SK-N-MC (cell line): ENCODE results near the gene ZSWIM8.

ENCODE experiments used
- EZH2 ChIP-seq: fragments of 200-600 bp; sonication (generic); IDR thresholded peaks from one replicate; pipeline ENCODE4 v1.6.1; 2017; ENCODE audit warnings: antibody characterized with exemption
- FOXP2 ChIP-seq: optimal IDR thresholded peaks from 2 replicates; pipeline ENCODE3; 2011; ENCODE audit warnings: mild to moderate bottlenecking, moderate library complexity; ENCODE audit not compliant: insufficient read depth; ENCODE audit errors: extremely low read length, control extremely low read depth
- POLR2AphosphoS5 ChIP-seq: IDR thresholded peaks from 2 replicates; pipeline ENCODE4 v1.6.1; 2012; ENCODE audit warnings: mild to moderate bottlenecking, low read depth, low read length, borderline replicate concordance

DNA sequence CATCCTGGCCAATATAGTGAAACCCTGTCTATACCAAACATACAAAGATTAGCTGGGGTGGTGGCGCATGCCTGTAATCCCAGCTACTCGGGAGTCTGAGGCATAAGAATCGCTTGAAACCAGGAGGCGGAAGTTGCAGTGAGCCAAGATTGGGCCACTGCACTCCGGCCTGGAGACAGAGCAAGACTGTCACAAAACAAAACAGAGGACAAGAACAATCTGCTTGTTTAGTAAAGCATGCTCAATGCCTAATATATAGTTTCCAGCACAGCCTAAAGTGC, 43.0 kb upstream of the ZSWIM8 start:
- TF ChIP-seq EZH2: no peak
- no peak for TF ChIP-seq POLR2AphosphoS5
- no peak for TF ChIP-seq FOXP2
